Spinal cord (tissue), 10 donors: ENCODE data around the gene PTGS2. TPM values are rescaled to one million over a fixed set of nuclear protein-coding genes. Genes with fewer than 3 reads are reported as not detected.

Experiments used
- DNase-seq, 6 donors: peaks; one replicate each; pipeline versions ENCODE4 v3.0.0 to v3.0.0-alpha.2; 2013 to 2015; ENCODE audit warnings: low spot score in 6 of 6, low read depth in 4 of 6
- H3K27ac ChIP-seq: one replicate; pipeline ENCODE4 v1.5.1; 2013; ENCODE audit warnings: low read depth, low read length, control low read depth
- H3K27me3 ChIP-seq: one replicate; pipeline ENCODE4 v1.6.1; 2013; ENCODE audit warnings: low read length; ENCODE audit not compliant: control insufficient read depth, insufficient read depth
- H3K36me3 ChIP-seq: one replicate; pipeline ENCODE4 v1.6.1; 2013; ENCODE audit warnings: low read length; ENCODE audit not compliant: control insufficient read depth, insufficient read depth
- H3K4me1 ChIP-seq: one replicate; pipeline ENCODE4 v1.6.1; 2013; ENCODE audit warnings: low read length; ENCODE audit not compliant: control insufficient read depth, insufficient read depth
- H3K4me3 ChIP-seq: one replicate; pipeline ENCODE4 v1.5.1; 2013; ENCODE audit warnings: low read depth, low read length, control low read depth
- H3K9me3 ChIP-seq: one replicate; pipeline ENCODE4 v1.6.1; 2013; ENCODE audit warnings: low read length; ENCODE audit not compliant: control insufficient read depth, insufficient read depth
- WGBS: methylation state at CpG from one replicate; pipeline ENCODE4 v1.1.5; 2013; ENCODE audit warnings: missing lambda C conversion rate; ENCODE audit not compliant: insufficient coverage; 5-methylcytosine and 5-hydroxymethylcytosine counted together
- polyA plus RNA-seq, 2 donors: library from polyadenylated mRNA; unstranded; fragments of 120-200 nt; gene quantifications; one replicate each; pipeline ENCODE4 v1.2.1, GENCODE V29; 2013; ENCODE audit not compliant: insufficient read length in 2 of 2
- total RNA-seq, 2 donors: library from RNA; depleted of rRNA in 1 of 2; stranded (reverse); fragments of 120-200 nt in 1 of 2; fragments of >200 nt in 1 of 2; gene quantifications; one replicate each; pipeline versions ENCODE4 v1.2.3 to v1.2.4, GENCODE V29; 2013 to 2014
- donor health status: healthy.

PTGS2 gene
- total and polyA plus RNA-seq, 4 donors, result 0.76 to 4.3 (median 2.1) TPM

DNA sequence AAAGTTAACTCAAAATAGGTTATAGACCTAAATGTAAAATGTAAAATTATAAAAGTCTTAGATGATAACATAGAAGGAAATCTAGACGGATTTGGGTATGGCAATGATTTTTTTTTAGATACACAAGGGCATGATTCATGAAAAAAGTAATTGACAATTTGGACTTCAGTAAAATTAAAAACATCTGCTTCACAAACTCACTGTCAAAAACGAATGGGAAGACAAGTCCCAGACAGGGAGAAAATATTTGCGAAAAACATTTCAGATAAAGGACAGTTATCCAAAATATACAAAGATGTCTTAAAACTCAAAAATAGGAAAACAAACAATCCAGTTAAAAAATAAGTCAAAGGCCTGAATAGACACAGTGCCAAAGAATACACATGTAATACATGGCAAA is 9.7 kb upstream of the PTGS2 start:
- WGBS, result no CpG with 5 or more reads among the region's 3 CpGs
- DNase-seq, result no peak
- H3K9me3 ChIP-seq, result peaks cover 4% of the 10 kb centered on the region
- H3K27ac ChIP-seq, result no peak overlapping the region
- H3K4me1 ChIP-seq, result no peaks in the 10 kb centered on the region
- H3K4me3 ChIP-seq, result no peak overlapping the region
- no peaks in the 10 kb centered on the region for H3K27me3 ChIP-seq
- no peaks in the 10 kb centered on the region for H3K36me3 ChIP-seq

DNA sequence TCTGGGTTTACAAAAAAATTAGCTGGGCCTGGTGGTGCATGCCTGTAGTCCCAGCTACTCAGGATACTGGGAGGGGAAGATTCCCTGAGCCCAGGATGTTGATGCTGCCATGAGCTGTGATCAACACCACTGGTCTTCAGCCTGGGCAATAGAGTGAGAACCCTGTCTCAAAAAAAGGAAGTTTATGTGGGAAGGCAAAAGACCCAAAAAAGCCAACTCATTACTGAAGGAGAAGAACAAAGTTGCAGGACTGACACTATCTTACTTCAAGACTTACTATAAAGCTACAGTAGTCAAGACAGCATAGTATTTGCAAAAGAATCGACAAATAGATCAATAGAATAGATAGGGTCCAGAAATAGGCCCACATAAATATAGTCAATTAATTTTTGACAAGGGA is 9.2 kb upstream of the PTGS2 start:
- Histone ChIP-seq H3K27ac (no peak overlapping the region), H3K27me3 (no peaks in the 10 kb centered on the region), H3K4me1 (no peaks in the 10 kb centered on the region), H3K36me3 (no peaks in the 10 kb centered on the region), H3K4me3 (no peak overlapping the region), H3K9me3 (peaks cover 4% of the 10 kb centered on the region)
- no peak for DNase-seq
- no CpG with 5 or more reads among the region's 1 CpG for WGBS

DNA sequence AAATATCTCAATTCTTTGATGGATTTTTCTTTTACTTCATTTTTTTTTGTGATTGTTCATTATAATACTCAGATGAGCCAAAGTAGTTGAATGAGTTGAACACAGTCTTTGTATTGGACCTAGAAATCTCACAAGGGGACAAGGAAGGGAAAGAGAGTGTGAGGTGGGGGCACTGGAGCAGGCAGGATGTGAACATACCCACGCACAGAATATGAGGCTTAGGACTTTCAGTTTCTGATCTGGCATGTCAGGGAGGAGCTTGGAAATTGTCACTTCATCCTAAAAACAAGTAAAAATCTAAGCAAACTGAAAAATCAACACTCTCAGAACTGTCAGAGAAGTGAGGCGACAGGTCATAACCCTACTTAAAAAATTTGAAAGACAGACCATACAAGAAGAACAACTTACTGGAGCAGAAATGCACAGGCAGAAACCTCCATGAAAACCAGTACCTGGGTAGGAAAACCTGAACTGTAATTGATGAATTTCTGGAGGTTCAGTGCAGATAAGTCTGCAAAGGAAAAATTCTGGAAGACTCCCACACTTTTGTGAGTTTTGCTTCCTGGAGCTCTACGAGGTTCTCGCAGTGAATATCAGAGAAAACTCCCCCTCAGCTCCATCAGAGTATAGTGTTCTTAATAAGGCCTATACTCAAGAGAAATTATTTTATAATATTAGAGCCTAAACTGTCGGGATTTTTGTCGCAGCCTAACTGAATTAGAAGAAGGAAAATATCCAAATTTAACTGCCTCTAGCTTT is 3.6 kb upstream of the PTGS2 start:
- Histone ChIP-seq H3K4me3 (no peak overlapping the region), H3K36me3 (no peaks in the 10 kb centered on the region), H3K27me3 (peaks cover 2% of the 10 kb centered on the region), H3K27ac (no peak overlapping the region), H3K4me1 (peaks cover 5% of the 10 kb centered on the region), H3K9me3 (peaks cover 4% of the 10 kb centered on the region)
- WGBS, result 80% methylated on average over 1 of the region's 6 CpGs
- no peak for DNase-seq

- peak in 2 of 6 donors; percentile 3 to 11 for DNase-seq
- Histone ChIP-seq H3K4me3 (no peak overlapping the region), H3K9me3 (peaks cover 2% of the 10 kb centered on the region), H3K27me3 (peaks cover 2% of the 10 kb centered on the region), H3K4me1 (peaks cover 5% of the 10 kb centered on the region), H3K27ac (no peak overlapping the region), H3K36me3 (no peaks in the 10 kb centered on the region)
- WGBS, result no CpG with 5 or more reads among the region's 1 CpG
Measured at GRCh38 chr1:186682736-186683135, 2.5 kb upstream of the PTGS2 start.

GRCh38 chr1:186681801-186682200 is 1.6 kb upstream of the PTGS2 start:
- H3K4me3 ChIP-seq, result no peak overlapping the region
- WGBS, result no CpG with 5 or more reads among the region's 2 CpGs
- H3K9me3 ChIP-seq, result peaks cover 2% of the 10 kb centered on the region
- H3K4me1 ChIP-seq, result peaks cover 5% of the 10 kb centered on the region
- H3K27me3 ChIP-seq, result peaks cover 2% of the 10 kb centered on the region
- no peak for DNase-seq
- no peak overlapping the region for H3K27ac ChIP-seq
- H3K36me3 ChIP-seq, result no peaks in the 10 kb centered on the region

DNA sequence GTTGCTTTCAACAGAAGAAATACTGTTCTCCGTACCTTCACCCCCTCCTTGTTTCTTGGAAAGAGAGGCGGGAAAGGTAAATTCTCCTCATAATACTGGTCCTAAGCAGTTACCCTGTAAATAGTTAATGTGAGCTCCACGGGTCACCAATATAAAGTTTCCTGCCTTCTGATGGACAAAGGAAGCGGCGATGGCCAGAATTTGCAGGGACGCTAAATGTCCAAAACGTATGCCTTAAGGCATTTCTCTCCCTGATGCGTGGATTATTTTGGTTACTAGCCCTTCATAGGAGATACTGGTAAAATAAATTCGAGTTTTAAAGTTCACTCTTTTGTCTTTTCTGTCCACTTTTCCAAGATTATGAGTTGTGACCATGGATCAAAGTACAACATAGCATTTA is 898 bp upstream of the PTGS2 start:
- peaks cover 5% of the 10 kb centered on the region for H3K4me1 ChIP-seq
- H3K36me3 ChIP-seq, result no peaks in the 10 kb centered on the region
- 55% methylated on average over 4 of the region's 9 CpGs for WGBS
- H3K9me3 ChIP-seq, result no peaks in the 10 kb centered on the region
- no peak for DNase-seq
- peaks cover 2% of the 10 kb centered on the region for H3K27me3 ChIP-seq
- no peak overlapping the region for H3K27ac ChIP-seq
- peak overlapping the region; percentile 67 for H3K4me3 ChIP-seq

- no peaks in the 10 kb centered on the region for H3K9me3 ChIP-seq
- no peak for DNase-seq
- no peak overlapping the region for H3K27ac ChIP-seq
- under 1% methylated on average over 15 of the region's 15 CpGs for WGBS
- H3K4me3 ChIP-seq, result peak overlapping the region; percentile 67
- peaks cover 2% of the 10 kb centered on the region for H3K27me3 ChIP-seq
- no peaks in the 10 kb centered on the region for H3K36me3 ChIP-seq
- H3K4me1 ChIP-seq, result peaks cover 5% of the 10 kb centered on the region
Measured at GRCh38 chr1:186679924-186680244, 339 bp downstream of the PTGS2 start.

GRCh38 chr1:186678155-186678554 is 2.1 kb downstream of the PTGS2 start:
- no CpG with 5 or more reads among the region's 2 CpGs for WGBS
- peaks cover 5% of the 10 kb centered on the region for H3K4me1 ChIP-seq
- no peaks in the 10 kb centered on the region for H3K36me3 ChIP-seq
- DNase-seq, result no peak
- no peak overlapping the region for H3K27ac ChIP-seq
- peaks cover 2% of the 10 kb centered on the region for H3K27me3 ChIP-seq
- H3K4me3 ChIP-seq, result no peak overlapping the region
- no peaks in the 10 kb centered on the region for H3K9me3 ChIP-seq

- no CpG with 5 or more reads among the region's 3 CpGs for WGBS
- Histone ChIP-seq H3K36me3 (no peaks in the 10 kb centered on the region), H3K9me3 (no peaks in the 10 kb centered on the region), H3K27me3 (no peaks in the 10 kb centered on the region), H3K4me1 (no peaks in the 10 kb centered on the region), H3K27ac (no peak overlapping the region), H3K4me3 (no peak overlapping the region)
- DNase-seq, result no peak
Measured at GRCh38 chr1:186672596-186672995, 7.6 kb downstream of the PTGS2 start.

GRCh38 chr1:186672131-186672530 is 8.1 kb downstream of the PTGS2 start:
- H3K36me3 ChIP-seq, result no peaks in the 10 kb centered on the region

More at GRCh38 chr1:186672131-186672530, 8.1 kb downstream of the PTGS2 start:
- Histone ChIP-seq H3K27ac (no peak overlapping the region), H3K4me3 (no peak overlapping the region), H3K27me3 (no peaks in the 10 kb centered on the region), H3K4me1 (no peaks in the 10 kb centered on the region), H3K9me3 (no peaks in the 10 kb centered on the region)
- no peak for DNase-seq
- 33% methylated on average over 1 of the region's 2 CpGs for WGBS
